Measurements from ENCODE around the gene MYO1B. TPM values are rescaled to one million over a fixed set of nuclear protein-coding genes. Genes with fewer than 3 reads are reported as not detected.

MYO1B gene
- total and polyA plus RNA-seq, 2 of the 8 experiments (the other 6 are each of a cell fraction or from before 2014, with no cell fraction given) = 15.5 to 61.2 TPM

DNA sequence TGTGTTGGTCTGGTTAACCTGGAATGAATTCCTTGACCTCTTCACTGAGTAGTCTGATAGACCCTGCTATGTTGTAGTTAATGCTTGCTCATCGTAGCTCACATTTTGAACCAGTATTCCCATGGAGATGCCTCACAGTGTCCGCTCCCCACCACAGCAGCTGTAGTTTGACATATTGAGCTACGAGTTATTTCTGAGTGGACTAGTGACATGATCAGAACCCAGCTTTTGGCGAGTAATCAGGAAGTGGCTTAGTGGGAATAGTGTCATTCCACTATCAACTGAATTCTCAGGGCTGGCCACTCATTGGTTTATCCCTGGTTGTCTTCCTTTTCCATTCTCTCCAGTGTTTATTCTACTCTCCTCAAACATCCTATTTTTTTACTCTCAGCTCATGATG lies 102.7 kb downstream of the MYO1B start:
- Histone ChIP-seq H3K18ac (ENCODE audit: extremely low read depth, low read length) (no peak overlapping the region), H3K4me3 (ENCODE audit: extremely low read depth in 1 of 4, insufficient read depth in 2 of 4, low read depth in 3 of 4, low read length in 4 of 4) (no peak overlapping the region), H3K79me2 (ENCODE audit: control insufficient read depth in 1 of 2, insufficient read depth in 2 of 2, low read length in 2 of 2) (no peaks in the 10 kb centered on the region), H3K9me3 (ENCODE audit: insufficient read depth in 2 of 2, low read depth in 1 of 2, low read length in 1 of 2) (no peaks in the 10 kb centered on the region), H3K56ac (replicated peaks; ENCODE audit: insufficient read length, low read depth, low read length) (no peak overlapping the region), H3K27me3 (replicated peaks in 1 of 4; ENCODE audit: control insufficient read depth in 3 of 4, extremely low read depth in 1 of 4, insufficient read depth in 3 of 4, low read length in 3 of 4) (no peaks in the 10 kb centered on the region), H4K91ac (replicated peaks; ENCODE audit: insufficient read length, low read length) (no peak overlapping the region), H3K9ac (replicated peaks in 1 of 4; ENCODE audit: extremely low read depth in 1 of 4, low read depth in 3 of 4, low read length in 3 of 4) (no peak overlapping the region), H2BK15ac (ENCODE audit: low read length) (no peak overlapping the region), H3K4me2 (ENCODE audit: insufficient read depth in 1 of 2, low read depth in 2 of 2, low read length in 2 of 2) (no peak overlapping the region), H3K23me2 (ENCODE audit: low read depth, low read length) (no peaks in the 10 kb centered on the region), H4K20me1 (replicated peaks in 1 of 2; ENCODE audit: control insufficient read depth in 1 of 2, insufficient read depth in 2 of 2, low read length in 2 of 2) (no peaks in the 10 kb centered on the region), H3K14ac (ENCODE audit: insufficient read length) (no peak overlapping the region), H2AK5ac (ENCODE audit: low read depth, low read length) (no peak overlapping the region), H3K4ac (replicated peaks; ENCODE audit: insufficient read length, low read depth, low read length) (no peak overlapping the region), H4K8ac (ENCODE audit: extremely low read depth, insufficient read depth, low read length) (no peak overlapping the region), H2BK20ac (ENCODE audit: low read length) (no peak overlapping the region), H3K27ac (ENCODE audit: low read depth, low read length) (no peak overlapping the region), H2BK120ac (replicated peaks; ENCODE audit: low read depth, low read length) (no peak overlapping the region), H3K4me1 (replicated peaks in 1 of 4; ENCODE audit: control insufficient read depth in 3 of 4, insufficient read depth in 4 of 4, low read length in 3 of 4) (no peaks in the 10 kb centered on the region), H2BK12ac (ENCODE audit: low read depth, low read length) (no peak overlapping the region), H2BK5ac (ENCODE audit: low read depth, low read length) (no peak overlapping the region), H3K79me1 (ENCODE audit: low read depth, low read length) (no peaks in the 10 kb centered on the region), H4K5ac (ENCODE audit: insufficient read length, low read depth, low read length) (no peak overlapping the region), H3K36me3 (ENCODE audit: control insufficient read depth in 2 of 4, insufficient read depth in 4 of 4, low read length in 3 of 4) (peaks cover 0 to 12% (median 3%) of the 10 kb centered on the region in 4 experiments; a peak in 3 of 8 replicates), H3K23ac (ENCODE audit: insufficient read length) (no peak overlapping the region), H2AFZ (ENCODE audit: low read length) (no peak overlapping the region)
- WGBS, 2 experiments (ENCODE audit: extremely low coverage in 1 of 2, insufficient coverage in 1 of 2, insufficient read length in 1 of 2, insufficient replicate concordance in 2 of 2, low coverage in 1 of 2, low lambda C conversion rate in 2 of 2, missing lambda C conversion rate in 1 of 2) = 92% methylated on average over 4 of the region's 4 CpGs; no CpG with 5 or more reads in 1 of the 2 experiments
- CTCF ChIA-PET (ENCODE audit: partially characterized antibody) = interaction anchor here (0.6 to 1.5 kb wide), 5 partner anchors 14 to 667 kb away, joined by 3 to 4 read pairs (median 3); no protein-coding TSS in a partner anchor
- no peak for DNase-seq (ENCODE audit: low read depth in 1 of 2, low spot score in 2 of 2)
- TF ChIP-seq, protein P1, sequence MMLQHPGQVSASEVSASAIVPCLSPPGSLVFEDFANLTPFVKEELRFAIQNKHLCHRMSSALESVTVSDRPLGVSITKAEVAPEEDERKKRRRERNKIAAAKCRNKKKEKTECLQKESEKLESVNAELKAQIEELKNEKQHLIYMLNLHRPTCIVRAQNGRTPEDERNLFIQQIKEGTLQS (IDR thresholded peaks at IDR 0.05; ENCODE audit: insufficient read depth, low read depth, low read length) = no peak
- TF ChIP-seq SP2 (IDR thresholded peaks at IDR 0.05; ENCODE audit: low read length) (no peak), ATF2 (IDR thresholded peaks at IDR 0.05; ENCODE audit: low read length) (no peak), TBP (IDR thresholded peaks at IDR 0.05; ENCODE audit: low read depth, low read length) (no peak), TAF7 (optimal IDR thresholded peaks at IDR 0.05; ENCODE audit: borderline replicate concordance, low read depth, low read length) (no peak), SIRT6 (IDR thresholded peaks at IDR 0.05; ENCODE audit: low read length) (no peak), RNF2 (IDR thresholded peaks at IDR 0.05; ENCODE audit: borderline replicate concordance, low read depth, low read length, missing control alignments, poor library complexity, severe bottlenecking) (no peak), BRCA1 (IDR thresholded peaks at IDR 0.05; ENCODE audit: low read depth, low read length) (no peak), HDAC2 (IDR thresholded peaks at IDR 0.05; ENCODE audit: borderline replicate concordance in 1 of 2, low read depth in 2 of 2, low read length in 2 of 2) (no peak), BACH1 (IDR thresholded peaks at IDR 0.05; ENCODE audit: low read length) (no peak), PHF8 (conservative IDR thresholded peaks at IDR 0.05; ENCODE audit: low read depth, low read length) (no peak)
- FAIRE-seq = no peak
- POLR2A ChIA-PET (ENCODE audit: partially characterized antibody) = no interaction called here

All from H1 (cell line).